SKM-1 (cell line): ENCODE data around the gene PIP.
"Not testable (repeated sequence)": the region's sequence is repeated elsewhere in the genome, so short reads cannot be mapped to it uniquely, and the experiment has no call there.

ENCODE experiments used
- DNase-seq: peaks from one replicate; lab custom pipeline; 2025; ENCODE audit not compliant: unreplicated experiment; lab: John Stamatoyannopoulos, UW

PIP gene

GRCh38 chr7:143176128-143176527, 44.3 kb downstream of the PIP start:
- DNase-seq = no peak

- no peak for DNase-seq
Measured at GRCh38 chr7:143177374-143178119, 45.7 kb downstream of the PIP start.

- not testable (repeated sequence) for DNase-seq
Measured at GRCh38 chr7:143180771-143181170, 48.9 kb downstream of the PIP start.

- DNase-seq = no peak
Measured at GRCh38 chr7:143181349-143181748, 49.5 kb downstream of the PIP start.

- no peak for DNase-seq
Measured at GRCh38 chr7:143183024-143183423, 51.1 kb downstream of the PIP start, which contains the start of gene TAS2R39. TSS of gene TAS2R39 (plus strand) at chr7:143183419. CDS start at chr7:143183419, 0 bp downstream.

GRCh38 chr7:143185551-143185950, 53.7 kb downstream of the PIP start:
- no peak for DNase-seq

GRCh38 chr7:143188994-143189393, 57.1 kb downstream of the PIP start:
- DNase-seq = no peak
